ENCODE data around the gene KCNC1.

KCNC1 gene

GRCh38 chr11:17734418-17734911 is at the start of gene KCNC1:
TSS of gene KCNC1 (plus strand) at chr11:17734781. CDS start at chr11:17736003, 1,222 bp downstream.
- DNase-seq (ENCODE audit: low spot score): peak; percentile 49

GRCh38 chr11:17686231-17686980 is 48.2 kb upstream of the KCNC1 start:
- no peak for DNase-seq (ENCODE audit: low spot score)

GRCh38 chr11:17687946-17688670 is 46.5 kb upstream of the KCNC1 start:
- no peak for DNase-seq (ENCODE audit: low spot score)

- DNase-seq (ENCODE audit: low spot score): no peak
These were observed 43.0 kb upstream of the KCNC1 start for GRCh38 chr11:17691550-17691949.

- no peak for DNase-seq (ENCODE audit: low spot score)
These were observed 42.6 kb upstream of the KCNC1 start for GRCh38 chr11:17691976-17692375.

GRCh38 chr11:17692931-17693330 is 41.6 kb upstream of the KCNC1 start:
- DNase-seq (ENCODE audit: low spot score): no peak

GRCh38 chr11:17693531-17693930 is 41.0 kb upstream of the KCNC1 start:
- DNase-seq (ENCODE audit: low spot score): no peak

- no peak for DNase-seq (ENCODE audit: low spot score)
These were observed 40.0 kb upstream of the KCNC1 start for GRCh38 chr11:17694494-17695110.

GRCh38 chr11:17695454-17696441 is 38.8 kb upstream of the KCNC1 start:
- DNase-seq (ENCODE audit: low spot score): no peak

- DNase-seq (ENCODE audit: low spot score): no peak
These were observed 37.8 kb upstream of the KCNC1 start for GRCh38 chr11:17696741-17697140.

- no peak for DNase-seq (ENCODE audit: low spot score)
These were observed 37.2 kb upstream of the KCNC1 start for GRCh38 chr11:17697175-17697949.

- no peak for DNase-seq (ENCODE audit: low spot score)
These were observed 35.1 kb upstream of the KCNC1 start for GRCh38 chr11:17699147-17700114.

GRCh38 chr11:17700991-17701390 is 33.6 kb upstream of the KCNC1 start:
- DNase-seq (ENCODE audit: low spot score): peak; percentile 13

- no peak for DNase-seq (ENCODE audit: low spot score)
These were observed 31.7 kb upstream of the KCNC1 start for GRCh38 chr11:17702876-17703275.

GRCh38 chr11:17703951-17704350 is 30.6 kb upstream of the KCNC1 start:
- no peak for DNase-seq (ENCODE audit: low spot score)

- no peak for DNase-seq (ENCODE audit: low spot score)
These were observed 26.8 kb upstream of the KCNC1 start for GRCh38 chr11:17707830-17708229.

- DNase-seq (ENCODE audit: low spot score): no peak
These were observed 22.7 kb upstream of the KCNC1 start for GRCh38 chr11:17711836-17712235.

- no peak for DNase-seq (ENCODE audit: low spot score)
These were observed 20.7 kb upstream of the KCNC1 start for GRCh38 chr11:17713851-17714250.

- no peak for DNase-seq (ENCODE audit: low spot score)
These were observed 20.2 kb upstream of the KCNC1 start for GRCh38 chr11:17714356-17714854.
